ENCODE results near the gene SLC12A1. TPM values are rescaled to one million over a fixed set of nuclear protein-coding genes. Genes with fewer than 3 reads are reported as not detected.

SLC12A1 gene
- total and polyA plus RNA-seq, 2 experiments from 2014 or later, result 0.57 to 0.59 TPM

DNA sequence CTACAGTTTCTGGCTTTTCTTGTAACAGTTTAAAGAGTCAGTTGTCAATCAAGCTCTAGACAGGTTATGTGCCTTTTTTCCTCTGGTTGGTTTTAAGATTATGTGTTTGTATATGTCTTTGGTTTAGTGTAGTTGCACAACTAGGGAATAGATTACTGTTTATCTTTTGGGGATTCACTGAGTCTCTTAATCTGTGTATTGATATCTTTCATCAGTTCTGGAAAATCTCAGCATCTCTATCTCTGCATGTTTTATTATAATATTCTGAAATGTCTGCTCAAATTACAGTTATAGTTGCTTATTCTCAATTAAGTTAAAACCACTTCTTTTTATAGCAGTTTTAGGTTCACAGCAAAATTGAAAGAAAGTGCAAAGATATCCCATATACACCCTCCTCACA is 139.4 kb downstream of the SLC12A1 start:
- Histone ChIP-seq H3F3A (replicated peaks; ENCODE audit: low read depth) (no peaks in the 10 kb centered on the region), H3K27me3 (ENCODE audit: insufficient read depth) (no peaks in the 10 kb centered on the region), H4K20me1 (replicated peaks; ENCODE audit: insufficient read depth) (0 out of 2 replicates have a peak, but pooled peaks cover 3% of the 10 kb centered on the region), H2AFZ (no peak overlapping the region), H3K79me2 (replicated peaks; ENCODE audit: insufficient read depth) (no peaks in the 10 kb centered on the region), H3K36me3 (ENCODE audit: insufficient read depth) (peaks cover 10% of the 10 kb centered on the region; the same call in 1 of the 2 replicates), H3K4me2 (no peak overlapping the region), H3K9me2 (ENCODE audit: insufficient read depth) (no peaks in the 10 kb centered on the region), H3K4me3 (no peak overlapping the region), H3K4me1 (ENCODE audit: insufficient read depth) (peaks cover 10% of the 10 kb centered on the region), H3K27ac (ENCODE audit: low read depth) (no peak overlapping the region)
- peaks cover 26% of the 10 kb centered on the region for H3K36me3 Mint-ChIP-seq (ENCODE audit: low read depth)
- peaks cover 7% of the 10 kb centered on the region for H3K27me3 Mint-ChIP-seq (ENCODE audit: insufficient read depth, low read depth, poor library complexity)
- DNase-seq (ENCODE audit: low spot score), result no peak
- H3K27ac Mint-ChIP-seq, result no peak overlapping the region
- peaks cover 16% of the 10 kb centered on the region; the same call in 2 of the 3 replicates for H3K4me1 Mint-ChIP-seq
- no peaks in the 10 kb centered on the region for H3K9me3 Mint-ChIP-seq
- no peak for TF ChIP-seq STAT1 (IDR thresholded peaks at IDR 0.05; ENCODE audit: unreplicated experiment)
- TF ChIP-seq POLR2AphosphoS5 (IDR thresholded peaks at IDR 0.05; ENCODE audit: low read depth), result no peak
- H3K4me3 Mint-ChIP-seq, result no peak overlapping the region
- ATAC-seq, result no peak

DNA sequence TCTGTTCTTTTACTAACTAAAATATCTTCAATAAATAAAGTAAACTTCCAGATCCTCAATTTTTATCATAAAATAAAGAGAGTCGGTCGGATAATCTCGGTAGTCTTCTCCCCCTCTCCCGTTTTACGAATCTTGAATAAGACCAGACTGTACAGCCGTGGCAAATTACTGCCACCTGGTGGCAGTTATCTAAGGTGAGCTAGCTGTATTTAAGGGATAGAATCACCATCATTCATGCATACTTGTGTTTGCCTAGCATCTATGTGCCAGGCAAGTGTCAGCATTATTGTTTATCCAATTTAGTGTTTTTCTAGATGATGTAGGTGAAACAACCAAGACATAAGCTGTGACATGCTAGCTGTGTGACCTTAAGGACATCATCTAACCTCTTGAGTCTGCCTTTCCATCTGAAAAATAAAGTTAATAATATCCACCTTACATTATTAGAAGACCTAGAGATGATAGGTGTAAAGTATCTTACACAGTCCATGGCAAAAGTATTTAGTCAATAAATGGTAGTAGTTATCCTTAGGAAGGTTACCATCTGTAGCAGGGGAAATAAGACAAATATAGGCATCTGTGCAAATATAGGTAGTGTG is 146.5 kb downstream of the SLC12A1 start:
- no peak overlapping the region for H3K4me3 Mint-ChIP-seq
- ATAC-seq (peak; percentile 90), DNase-seq (ENCODE audit: low spot score) (peak; percentile 85)
- no peak overlapping the region for H3K4me2 ChIP-seq
- no peak overlapping the region for H2AFZ ChIP-seq
- H3K27me3 Mint-ChIP-seq (ENCODE audit: insufficient read depth, low read depth, poor library complexity), result peaks cover 8% of the 10 kb centered on the region
- no peak overlapping the region for H3K4me3 ChIP-seq
- no peaks in the 10 kb centered on the region for H3F3A ChIP-seq (replicated peaks; ENCODE audit: low read depth)
- no peak overlapping the region for H3K27ac ChIP-seq (ENCODE audit: low read depth)
- TF ChIP-seq ZNF114 (CRISPR knock-in tag; IDR thresholded peaks at IDR 0.05) (no peak), NANOG (IDR thresholded peaks at IDR 0.05; ENCODE audit: borderline replicate concordance) (no peak), JUNB (IDR thresholded peaks at IDR 0.05; ENCODE audit: unreplicated experiment) (no peak), EZH2phosphoT487 (IDR thresholded peaks at IDR 0.05; ENCODE audit: unreplicated experiment) (no peak), POLR2AphosphoS5 (IDR thresholded peaks at IDR 0.05; ENCODE audit: low read depth) (no peak)
- TF ChIP-seq, protein P1, sequence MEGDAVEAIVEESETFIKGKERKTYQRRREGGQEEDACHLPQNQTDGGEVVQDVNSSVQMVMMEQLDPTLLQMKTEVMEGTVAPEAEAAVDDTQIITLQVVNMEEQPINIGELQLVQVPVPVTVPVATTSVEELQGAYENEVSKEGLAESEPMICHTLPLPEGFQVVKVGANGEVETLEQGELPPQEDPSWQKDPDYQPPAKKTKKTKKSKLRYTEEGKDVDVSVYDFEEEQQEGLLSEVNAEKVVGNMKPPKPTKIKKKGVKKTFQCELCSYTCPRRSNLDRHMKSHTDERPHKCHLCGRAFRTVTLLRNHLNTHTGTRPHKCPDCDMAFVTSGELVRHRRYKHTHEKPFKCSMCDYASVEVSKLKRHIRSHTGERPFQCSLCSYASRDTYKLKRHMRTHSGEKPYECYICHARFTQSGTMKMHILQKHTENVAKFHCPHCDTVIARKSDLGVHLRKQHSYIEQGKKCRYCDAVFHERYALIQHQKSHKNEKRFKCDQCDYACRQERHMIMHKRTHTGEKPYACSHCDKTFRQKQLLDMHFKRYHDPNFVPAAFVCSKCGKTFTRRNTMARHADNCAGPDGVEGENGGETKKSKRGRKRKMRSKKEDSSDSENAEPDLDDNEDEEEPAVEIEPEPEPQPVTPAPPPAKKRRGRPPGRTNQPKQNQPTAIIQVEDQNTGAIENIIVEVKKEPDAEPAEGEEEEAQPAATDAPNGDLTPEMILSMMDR (conservative IDR thresholded peaks at IDR 0.05; ENCODE audit: low read depth in 2 of 2), result peak; percentile 88 to 93
- H3K27ac Mint-ChIP-seq, result no peak overlapping the region
- H4K20me1 ChIP-seq (replicated peaks; ENCODE audit: insufficient read depth), result no peaks in the 10 kb centered on the region
- no peaks in the 10 kb centered on the region for H3K36me3 Mint-ChIP-seq (ENCODE audit: low read depth)
- H3K4me1 Mint-ChIP-seq, result peaks cover 16% of the 10 kb centered on the region; the same call in 2 of the 3 replicates
- H3K4me1 ChIP-seq (ENCODE audit: insufficient read depth), result peaks cover 10% of the 10 kb centered on the region
- no peaks in the 10 kb centered on the region for H3K36me3 ChIP-seq (ENCODE audit: insufficient read depth)
- H3K9me2 ChIP-seq (ENCODE audit: insufficient read depth), result no peaks in the 10 kb centered on the region
- no peaks in the 10 kb centered on the region for H3K79me2 ChIP-seq (replicated peaks; ENCODE audit: insufficient read depth)
- no peaks in the 10 kb centered on the region for H3K27me3 ChIP-seq (ENCODE audit: insufficient read depth)
- no peaks in the 10 kb centered on the region for H3K9me3 Mint-ChIP-seq

Small RNAs within 50 kb of the gene (small RNA-seq; reads per million reads assigned to genes)
- not detected for gene RF00019 (ENCODE audit: low replicate concordance)

Other genes starting within 250 kb of the SLC12A1 start
- not detected in 2 replicates for gene SLC24A5, start 85.3 kb upstream of the SLC12A1 start, total RNA-seq (2014; rRNA removed; shearing (Covaris generic))
- 0.23 and 0.39 TPM in 2 replicates for gene SLC24A5, start 85.3 kb upstream of the SLC12A1 start, polyA plus RNA-seq (2016; fragmentation: Nextera tagmentation; extraction: Ambion mirVana)
- gene MYEF2, start 28.0 kb upstream of the SLC12A1 start, total RNA-seq (2014; rRNA removed; shearing (Covaris generic)), result 60.7 and 79.7 TPM in 2 replicates
- gene MYEF2, start 28.0 kb upstream of the SLC12A1 start, polyA plus RNA-seq (2016; fragmentation: Nextera tagmentation; extraction: Ambion mirVana), result 55.5 and 62.0 TPM in 2 replicates
- not detected in 2 replicates for gene CTXN2, start 14.6 kb upstream of the SLC12A1 start, total RNA-seq (2014; rRNA removed; shearing (Covaris generic))
- gene CTXN2, start 14.6 kb upstream of the SLC12A1 start, polyA plus RNA-seq (2016; fragmentation: Nextera tagmentation; extraction: Ambion mirVana), result 0.10 TPM in 1 of 2 replicates, not detected in the other
- 82.5 and 98.2 TPM in 2 replicates for gene DUT, start 125.1 kb downstream of the SLC12A1 start, total RNA-seq (2014; rRNA removed; shearing (Covaris generic))
- gene DUT, start 125.1 kb downstream of the SLC12A1 start, polyA plus RNA-seq (2016; fragmentation: Nextera tagmentation; extraction: Ambion mirVana), result 420 and 428 TPM in 2 replicates

Measured in GM23338 (cell line).